K562 (cell line): Measurements from ENCODE around the gene SP2. TPM values are rescaled to one million over a fixed set of nuclear protein-coding genes. Genes with fewer than 3 reads are reported as not detected.
A peak's percentile ranks its signal among the peaks of the same experiment; 100 is the strongest.

Experiments
- CHD4 ChIP-seq: fragments of 200-600 bp; sonication (generic); IDR thresholded peaks from 3 replicates; pipeline ENCODE4 v1.6.1; 2012; ENCODE audit warnings: low read depth, mild to moderate bottlenecking, mixed read lengths, low read length, inconsistent platforms; ENCODE audit not compliant: insufficient read depth, insufficient replicate concordance, poor library complexity, severe bottlenecking
- CREB1 ChIP-seq, 2 experiments: sonication (generic) in 1 of 2; formaldehyde crosslinking in 1 of 2; IDR thresholded peaks; 2 replicates each; pipeline versions ENCODE4 v1.6.1 to v1.8.0; 2012 to 2022; ENCODE audit warnings: inconsistent platforms in 1 of 2, mild to moderate bottlenecking in 1 of 2, missing genetic modification reagents in 1 of 2, moderate library complexity in 1 of 2
- ELF2 ChIP-seq: fragments of 250-450 bp; sonication (Bioruptor Pico); IDR thresholded peaks from 2 replicates; pipeline ENCODE4 v1.5.0; 2021; ENCODE audit warnings: mild to moderate bottlenecking
- EP400 ChIP-seq: fragments of 450-650 bp; IDR thresholded peaks from 2 replicates; pipeline ENCODE4 v1.6.1; 2017; ENCODE audit warnings: antibody characterized with exemption, mild to moderate bottlenecking, moderate library complexity
- HEY1 ChIP-seq: fragments of 250-450 bp; sonication (Bioruptor Pico); IDR thresholded peaks from 2 replicates; pipeline ENCODE4 v1.5.0; 2020; ENCODE audit warnings: mild to moderate bottlenecking, moderate library complexity, borderline replicate concordance
- HNRNPK ChIP-seq: fragments of 200-400 bp; formaldehyde crosslinking; IDR thresholded peaks from one replicate; pipeline ENCODE4 v1.6.1; 2018; ENCODE audit warnings: mild to moderate bottlenecking, low read depth, low read length; ENCODE audit not compliant: poor library complexity, severe bottlenecking
- OTX1 ChIP-seq: fragments of 450-650 bp; formaldehyde crosslinking; IDR thresholded peaks from 2 replicates; pipeline ENCODE4 v1.4.0; 2022; ENCODE audit warnings: mild to moderate bottlenecking
- PRPF4 ChIP-seq: fragments of 200-400 bp; formaldehyde crosslinking; IDR thresholded peaks from one replicate; pipeline ENCODE4 v1.6.1; 2017; ENCODE audit warnings: low read length, low read depth, mild to moderate bottlenecking; ENCODE audit not compliant: insufficient read depth, poor library complexity, severe bottlenecking
- RBFOX2 ChIP-seq: fragments of 200-400 bp; formaldehyde crosslinking; IDR thresholded peaks from 2 replicates; pipeline ENCODE4 v1.6.1; 2017; ENCODE audit warnings: low read depth, mild to moderate bottlenecking, low read length, moderate library complexity
- SIN3B ChIP-seq: fragments of 450-650 bp; IDR thresholded peaks from 2 replicates; pipeline ENCODE4 v1.6.1; 2017; ENCODE audit warnings: low read depth, mild to moderate bottlenecking, moderate library complexity
- SNIP1 ChIP-seq: fragments of 450-650 bp; IDR thresholded peaks from 2 replicates; pipeline ENCODE4 v1.7.1; 2017; ENCODE audit warnings: low read depth, mild to moderate bottlenecking
- TRIM24 ChIP-seq, 2 experiments: fragments of 450-650 bp; IDR thresholded peaks; 2 replicates each; pipeline ENCODE4 v1.6.1; 2016
- ZKSCAN8 ChIP-seq: fragments of 200-800 bp; sonication (Bioruptor generic); IDR thresholded peaks from 2 replicates; pipeline ENCODE4 v1.6.1; 2016; ENCODE audit warnings: missing genetic modification characterization, missing compliant biosample characterization
- ZNF12 ChIP-seq: sonication (generic); formaldehyde crosslinking; IDR thresholded peaks from 2 replicates; pipeline ENCODE4 v1.4.0; 2020; ENCODE audit warnings: mild to moderate bottlenecking, missing genetic modification reagents
- ZNF239 ChIP-seq: fragments of 250-450 bp; sonication (Bioruptor Pico); IDR thresholded peaks from 2 replicates; pipeline ENCODE4 v1.4.0; 2020; ENCODE audit warnings: mild to moderate bottlenecking
- ZNF586 ChIP-seq: fragments of 450-650 bp; formaldehyde crosslinking; conservative IDR thresholded peaks from 2 replicates; pipeline ENCODE4 v1.4.0; 2020; ENCODE audit warnings: mild to moderate bottlenecking, moderate library complexity
- polyA plus RNA-seq, 8 experiments: library from polyadenylated mRNA; depleted of rRNA in 4 of 8; stranded (reverse) in 5 of 8; unstranded in 3 of 8; fragments of >200 nt; fragmentation: Nextera tagmentation in 2 of 8; fragmentation: Illumina TruSeq in 1 of 8; extraction: Ambion mirVana in 2 of 8; extraction: Trizol in 1 of 8; gene quantifications; 2 replicates each; pipeline versions ENCODE4 v1.2.1 to v1.2.3, GENCODE V29; 2011 to 2014; ENCODE audit warnings: inconsistent platforms in 1 of 8, missing spikeins in 1 of 8
- total RNA-seq, 7 experiments: library from RNA; depleted of rRNA in 6 of 7; stranded (reverse); fragments of >200 nt in 6 of 7; fragmentation: Illumina TruSeq in 2 of 7; extraction: Trizol in 2 of 7; gene quantifications; 2 replicates each; pipeline versions ENCODE4 v1.2.1 to v1.2.3, GENCODE V29; 2011 to 2021; ENCODE audit warnings: low replicate concordance in 1 of 7
- TF ChIP-seq, protein P1 (sequence below): sonication (generic); formaldehyde crosslinking; IDR thresholded peaks from 2 replicates; pipeline ENCODE4 v1.8.1; 2022; ENCODE audit warnings: missing genetic modification reagents
- TF ChIP-seq, protein P2 (sequence below): fragments of 250-450 bp; sonication (Bioruptor Pico); IDR thresholded peaks from 2 replicates; pipeline ENCODE4 v1.9.0; 2021; ENCODE audit warnings: mild to moderate bottlenecking
- TF ChIP-seq, protein P3 (sequence below): fragments of 250-450 bp; sonication (Bioruptor Pico); IDR thresholded peaks from 2 replicates; pipeline ENCODE4 v1.4.0; 2020
- TF ChIP-seq, protein P4 (sequence below): sonication (generic); formaldehyde crosslinking; IDR thresholded peaks from 2 replicates; pipeline ENCODE4 v1.5.0; 2020; ENCODE audit warnings: missing genetic modification reagents

The SP2 gene
- total and polyA plus RNA-seq, 9 of the 15 experiments (the other 6 are each of a cell fraction or from before 2014, with no cell fraction given): 0.77 to 22.3 (median 2.3) TPM

DNA sequence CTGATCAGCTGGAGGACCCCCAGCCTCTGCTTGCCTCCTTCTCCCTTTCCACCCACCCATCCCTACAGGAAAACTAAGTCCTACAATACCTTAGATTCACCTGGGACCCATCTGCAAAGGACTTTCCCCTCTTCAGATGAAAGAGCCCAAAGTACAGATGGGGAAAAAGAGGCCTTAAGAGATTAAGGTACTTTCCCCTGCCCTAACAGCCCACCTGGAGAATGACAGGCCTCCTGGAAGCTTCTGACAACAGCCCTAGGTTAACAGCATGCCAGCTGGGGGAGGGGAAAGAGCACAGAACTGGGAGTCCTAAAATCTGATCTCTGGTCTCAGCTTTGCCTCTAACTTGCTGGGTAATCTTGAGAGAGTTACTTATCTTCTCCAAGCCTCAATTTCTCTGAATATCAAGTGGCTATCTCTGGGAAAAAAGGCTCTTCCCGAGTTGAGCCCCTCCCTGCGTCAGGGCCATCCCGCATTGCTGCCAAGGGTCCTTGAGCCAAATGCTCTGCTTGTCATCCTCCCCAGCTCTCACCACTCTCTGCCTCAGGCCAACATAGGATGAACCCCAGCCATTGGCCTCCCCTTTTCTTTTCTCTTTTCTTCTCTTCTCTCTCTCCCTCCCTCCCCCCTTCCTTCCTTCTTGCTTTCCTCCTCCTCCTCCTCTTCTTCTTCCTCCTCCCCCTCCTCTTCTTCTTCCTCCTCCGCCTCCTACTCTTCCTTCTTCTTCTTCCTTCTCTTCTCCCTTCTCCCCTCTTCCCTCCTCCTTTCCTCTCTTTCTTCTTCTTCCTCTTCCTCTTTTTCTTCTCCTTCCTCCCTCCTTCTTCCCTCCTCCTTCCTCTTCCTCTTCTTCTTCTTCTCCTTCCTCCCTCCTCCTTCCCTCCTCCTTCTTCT is 22.6 kb upstream of the SP2 start (continued):
- TF ChIP-seq OTX1 (CRISPR knock-in tag): peak; percentile 48; the same call in 1 of the 2 replicates
- TF ChIP-seq RBFOX2: no peak
- TF ChIP-seq CHD4: no peak
- TF ChIP-seq, protein P1, sequence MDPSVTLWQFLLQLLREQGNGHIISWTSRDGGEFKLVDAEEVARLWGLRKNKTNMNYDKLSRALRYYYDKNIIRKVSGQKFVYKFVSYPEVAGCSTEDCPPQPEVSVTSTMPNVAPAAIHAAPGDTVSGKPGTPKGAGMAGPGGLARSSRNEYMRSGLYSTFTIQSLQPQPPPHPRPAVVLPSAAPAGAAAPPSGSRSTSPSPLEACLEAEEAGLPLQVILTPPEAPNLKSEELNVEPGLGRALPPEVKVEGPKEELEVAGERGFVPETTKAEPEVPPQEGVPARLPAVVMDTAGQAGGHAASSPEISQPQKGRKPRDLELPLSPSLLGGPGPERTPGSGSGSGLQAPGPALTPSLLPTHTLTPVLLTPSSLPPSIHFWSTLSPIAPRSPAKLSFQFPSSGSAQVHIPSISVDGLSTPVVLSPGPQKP (CRISPR knock-in tag): no peak
- peak; percentile 33 to 38; a peak in 1 of 4 replicates for TF ChIP-seq TRIM24 (IDR thresholded peaks at IDR 0.05)
- TF ChIP-seq, protein P2, sequence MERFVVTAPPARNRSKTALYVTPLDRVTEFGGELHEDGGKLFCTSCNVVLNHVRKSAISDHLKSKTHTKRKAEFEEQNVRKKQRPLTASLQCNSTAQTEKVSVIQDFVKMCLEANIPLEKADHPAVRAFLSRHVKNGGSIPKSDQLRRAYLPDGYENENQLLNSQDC (CRISPR knock-in tag): no peak
- no peak for TF ChIP-seq ZNF586 (CRISPR knock-in tag)
- TF ChIP-seq SNIP1: no peak
- TF ChIP-seq ZNF12 (CRISPR knock-in tag): no peak
- TF ChIP-seq ZNF239: no peak
- no peak for TF ChIP-seq CREB1 (IDR thresholded peaks at IDR 0.05)
- TF ChIP-seq CREB1 (CRISPR knock-in tag; IDR thresholded peaks at IDR 0.05): no peak
- TF ChIP-seq, protein P3, sequence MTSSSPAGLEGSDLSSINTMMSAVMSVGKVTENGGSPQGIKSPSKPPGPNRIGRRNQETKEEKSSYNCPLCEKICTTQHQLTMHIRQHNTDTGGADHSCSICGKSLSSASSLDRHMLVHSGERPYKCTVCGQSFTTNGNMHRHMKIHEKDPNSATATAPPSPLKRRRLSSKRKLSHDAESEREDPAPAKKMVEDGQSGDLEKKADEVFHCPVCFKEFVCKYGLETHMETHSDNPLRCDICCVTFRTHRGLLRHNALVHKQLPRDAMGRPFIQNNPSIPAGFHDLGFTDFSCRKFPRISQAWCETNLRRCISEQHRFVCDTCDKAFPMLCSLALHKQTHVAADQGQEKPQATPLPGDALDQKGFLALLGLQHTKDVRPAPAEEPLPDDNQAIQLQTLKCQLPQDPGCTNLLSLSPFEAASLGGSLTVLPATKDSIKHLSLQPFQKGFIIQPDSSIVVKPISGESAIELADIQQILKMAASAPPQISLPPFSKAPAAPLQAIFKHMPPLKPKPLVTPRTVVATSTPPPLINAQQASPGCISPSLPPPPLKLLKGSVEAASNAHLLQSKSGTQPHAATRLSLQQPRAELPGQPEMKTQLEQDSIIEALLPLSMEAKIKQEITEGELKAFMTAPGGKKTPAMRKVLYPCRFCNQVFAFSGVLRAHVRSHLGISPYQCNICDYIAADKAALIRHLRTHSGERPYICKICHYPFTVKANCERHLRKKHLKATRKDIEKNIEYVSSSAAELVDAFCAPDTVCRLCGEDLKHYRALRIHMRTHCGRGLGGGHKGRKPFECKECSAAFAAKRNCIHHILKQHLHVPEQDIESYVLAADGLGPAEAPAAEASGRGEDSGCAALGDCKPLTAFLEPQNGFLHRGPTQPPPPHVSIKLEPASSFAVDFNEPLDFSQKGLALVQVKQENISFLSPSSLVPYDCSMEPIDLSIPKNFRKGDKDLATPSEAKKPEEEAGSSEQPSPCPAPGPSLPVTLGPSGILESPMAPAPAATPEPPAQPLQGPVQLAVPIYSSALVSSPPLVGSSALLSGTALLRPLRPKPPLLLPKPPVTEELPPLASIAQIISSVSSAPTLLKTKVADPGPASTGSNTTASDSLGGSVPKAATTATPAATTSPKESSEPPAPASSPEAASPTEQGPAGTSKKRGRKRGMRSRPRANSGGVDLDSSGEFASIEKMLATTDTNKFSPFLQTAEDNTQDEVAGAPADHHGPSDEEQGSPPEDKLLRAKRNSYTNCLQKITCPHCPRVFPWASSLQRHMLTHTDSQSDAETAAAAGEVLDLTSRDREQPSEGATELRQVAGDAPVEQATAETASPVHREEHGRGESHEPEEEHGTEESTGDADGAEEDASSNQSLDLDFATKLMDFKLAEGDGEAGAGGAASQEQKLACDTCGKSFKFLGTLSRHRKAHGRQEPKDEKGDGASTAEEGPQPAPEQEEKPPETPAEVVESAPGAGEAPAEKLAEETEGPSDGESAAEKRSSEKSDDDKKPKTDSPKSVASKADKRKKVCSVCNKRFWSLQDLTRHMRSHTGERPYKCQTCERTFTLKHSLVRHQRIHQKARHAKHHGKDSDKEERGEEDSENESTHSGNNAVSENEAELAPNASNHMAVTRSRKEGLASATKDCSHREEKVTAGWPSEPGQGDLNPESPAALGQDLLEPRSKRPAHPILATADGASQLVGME: no peak
- no peak for TF ChIP-seq ELF2 (CRISPR knock-in tag)
- no peak for TF ChIP-seq EP400
- TF ChIP-seq HEY1 (CRISPR knock-in tag): no peak
- TF ChIP-seq ZKSCAN8 (CRISPR knock-in tag): no peak
- no peak for TF ChIP-seq SIN3B
- TF ChIP-seq, protein P4, sequence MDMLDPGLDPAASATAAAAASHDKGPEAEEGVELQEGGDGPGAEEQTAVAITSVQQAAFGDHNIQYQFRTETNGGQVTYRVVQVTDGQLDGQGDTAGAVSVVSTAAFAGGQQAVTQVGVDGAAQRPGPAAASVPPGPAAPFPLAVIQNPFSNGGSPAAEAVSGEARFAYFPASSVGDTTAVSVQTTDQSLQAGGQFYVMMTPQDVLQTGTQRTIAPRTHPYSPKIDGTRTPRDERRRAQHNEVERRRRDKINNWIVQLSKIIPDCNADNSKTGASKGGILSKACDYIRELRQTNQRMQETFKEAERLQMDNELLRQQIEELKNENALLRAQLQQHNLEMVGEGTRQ: no peak
- TF ChIP-seq PRPF4: no peak
- TF ChIP-seq HNRNPK: no peak
